ENCODE results near the gene UBE2M. TPM values are rescaled to one million over a fixed set of nuclear protein-coding genes. Genes with fewer than 3 reads are reported as not detected.

UBE2M gene
- polyA plus RNA-seq, 1 experiment = 66.6 TPM

DNA sequence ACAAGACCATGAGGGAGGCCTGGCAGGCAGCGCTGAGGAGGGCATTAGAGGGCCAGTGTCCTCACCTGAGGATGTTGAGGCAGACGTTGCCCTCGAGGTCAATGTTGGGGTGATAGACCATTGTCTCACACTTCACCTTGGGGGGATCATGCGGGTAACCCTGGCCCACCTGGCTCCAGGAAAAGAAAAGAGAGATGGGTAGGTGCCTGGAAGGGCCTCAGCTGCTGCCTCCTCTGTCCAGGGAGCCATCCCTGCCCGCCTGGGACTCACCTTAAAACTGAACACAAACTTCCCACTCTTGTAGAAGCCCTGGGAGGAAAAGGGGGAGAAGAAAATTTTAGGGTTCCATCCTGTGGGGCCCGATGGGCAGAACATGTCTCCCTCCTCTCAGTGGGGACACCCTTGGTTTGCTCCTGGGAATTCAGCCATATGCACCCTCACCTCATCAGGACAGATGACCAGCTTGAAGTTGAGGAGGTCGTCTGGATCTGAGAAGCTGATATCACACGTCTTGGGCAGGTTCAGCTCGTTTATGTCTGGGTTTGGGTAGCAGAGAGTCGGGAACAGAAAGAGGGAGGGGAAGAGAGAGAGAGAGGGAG is 1.7 kb downstream of the UBE2M start:
- Histone ChIP-seq H3K36me3 (ENCODE audit: control insufficient read depth, insufficient read depth, low read length) (peaks cover 18% of the 10 kb centered on the region), H3K27me3 (ENCODE audit: control insufficient read depth, insufficient read depth, low read length) (no peaks in the 10 kb centered on the region), H3K4me3 (ENCODE audit: low read depth, low read length) (peak overlapping the region; percentile 84)
- ChIA-PET POLR2A (no interaction called here), CTCF (interaction anchor here (0.5 to 1.4 kb wide), 3 partner anchors 22 to 38 kb away, joined by 3 to 4 read pairs (median 4); partner anchors contain the start of gene ZBTB45)
- no peak for DNase-seq (ENCODE audit: low read depth)
- TF ChIP-seq, protein P1, sequence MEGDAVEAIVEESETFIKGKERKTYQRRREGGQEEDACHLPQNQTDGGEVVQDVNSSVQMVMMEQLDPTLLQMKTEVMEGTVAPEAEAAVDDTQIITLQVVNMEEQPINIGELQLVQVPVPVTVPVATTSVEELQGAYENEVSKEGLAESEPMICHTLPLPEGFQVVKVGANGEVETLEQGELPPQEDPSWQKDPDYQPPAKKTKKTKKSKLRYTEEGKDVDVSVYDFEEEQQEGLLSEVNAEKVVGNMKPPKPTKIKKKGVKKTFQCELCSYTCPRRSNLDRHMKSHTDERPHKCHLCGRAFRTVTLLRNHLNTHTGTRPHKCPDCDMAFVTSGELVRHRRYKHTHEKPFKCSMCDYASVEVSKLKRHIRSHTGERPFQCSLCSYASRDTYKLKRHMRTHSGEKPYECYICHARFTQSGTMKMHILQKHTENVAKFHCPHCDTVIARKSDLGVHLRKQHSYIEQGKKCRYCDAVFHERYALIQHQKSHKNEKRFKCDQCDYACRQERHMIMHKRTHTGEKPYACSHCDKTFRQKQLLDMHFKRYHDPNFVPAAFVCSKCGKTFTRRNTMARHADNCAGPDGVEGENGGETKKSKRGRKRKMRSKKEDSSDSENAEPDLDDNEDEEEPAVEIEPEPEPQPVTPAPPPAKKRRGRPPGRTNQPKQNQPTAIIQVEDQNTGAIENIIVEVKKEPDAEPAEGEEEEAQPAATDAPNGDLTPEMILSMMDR (IDR thresholded peaks at IDR 0.05; ENCODE audit: insufficient read depth, low read depth, low read length) = no peak

DNA sequence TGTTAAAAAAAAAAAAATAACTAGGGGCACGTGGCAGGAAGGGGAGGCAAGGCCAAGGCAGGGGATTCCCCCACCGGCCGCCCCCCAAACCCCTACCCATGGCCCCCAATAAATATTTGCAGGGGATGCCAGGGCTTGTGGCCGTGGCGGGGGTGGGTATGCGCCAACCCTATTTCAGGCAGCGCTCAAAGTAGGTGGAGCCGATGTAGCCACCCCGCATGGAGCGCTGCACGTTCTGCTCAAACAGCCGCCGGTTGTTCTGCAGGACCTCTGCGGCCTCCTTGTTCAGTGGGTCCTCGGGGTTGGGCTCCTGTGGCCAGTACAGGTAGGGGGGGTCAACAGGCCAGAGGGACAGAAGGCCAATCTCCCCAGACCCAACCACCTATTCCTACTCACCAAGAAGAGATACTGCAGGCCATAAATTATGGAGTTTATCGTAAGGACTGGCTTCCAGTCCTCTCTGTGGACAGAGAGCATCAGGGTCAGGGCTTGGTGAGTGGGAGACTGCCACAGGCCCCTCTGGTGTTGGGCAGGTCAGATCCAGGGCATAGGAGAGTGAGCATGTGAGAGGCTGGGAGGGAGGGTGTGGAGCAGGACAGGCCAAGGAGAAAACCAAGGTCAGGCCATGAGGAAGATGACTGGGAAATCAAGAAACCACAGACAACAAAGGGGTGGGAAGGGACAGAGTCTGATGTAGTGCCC is 2.3 kb downstream of the UBE2M start:
- POLR2A ChIA-PET = no interaction called here
- no peak for DNase-seq (ENCODE audit: low read depth)
- no peaks in the 10 kb centered on the region for H3K27me3 ChIP-seq (ENCODE audit: control insufficient read depth, insufficient read depth, low read length)
- CTCF ChIA-PET = interaction anchor here (7.3 kb wide), 1 partner anchor 37 kb away, joined by 43 read pairs; the partner anchor contains the start of gene ZBTB45
- TF ChIP-seq, protein P1 (IDR thresholded peaks at IDR 0.05; ENCODE audit: insufficient read depth, low read depth, low read length) = no peak
- no peak overlapping the region for H3K4me3 ChIP-seq (ENCODE audit: low read depth, low read length)
- H3K36me3 ChIP-seq (ENCODE audit: control insufficient read depth, insufficient read depth, low read length) = peaks cover 24% of the 10 kb centered on the region

- Histone ChIP-seq H3K36me3 (ENCODE audit: control insufficient read depth, insufficient read depth, low read length) (peaks cover 30% of the 10 kb centered on the region), H3K27me3 (ENCODE audit: control insufficient read depth, insufficient read depth, low read length) (no peaks in the 10 kb centered on the region), H3K4me3 (ENCODE audit: low read depth, low read length) (peak overlapping the region; percentile 71)
- no peak for DNase-seq (ENCODE audit: low read depth)
- ChIA-PET POLR2A (interaction anchor here (0.9 to 2.2 kb wide), 2 partner anchors 10 to 12 kb away, joined by 3 to 10 read pairs; partner anchors contain the start of gene TRIM28), CTCF (interaction anchor here (0.9 to 7.3 kb wide), 3 partner anchors 21 to 37 kb away, joined by 4 to 43 read pairs (median 7); partner anchors contain the start of gene ZBTB45)
- TF ChIP-seq, protein P1 (IDR thresholded peaks at IDR 0.05; ENCODE audit: insufficient read depth, low read depth, low read length) = no peak
Measured at GRCh38 chr19:58555369-58555885, 3.0 kb downstream of the UBE2M start.

GRCh38 chr19:58554494-58555368 is 3.7 kb downstream of the UBE2M start, which contains the start of gene CHMP2A:
Gene CHMP2A, minus strand, starts transcription at chr19:58555105. Its CDS starts 893 bp downstream, at chr19:58554212.
- DNase-seq (ENCODE audit: low read depth) = peak; percentile 72
- H3K27me3 ChIP-seq (ENCODE audit: control insufficient read depth, insufficient read depth, low read length) = no peaks in the 10 kb centered on the region
- TF ChIP-seq, protein P1 (IDR thresholded peaks at IDR 0.05; ENCODE audit: insufficient read depth, low read depth, low read length) = no peak
- ChIA-PET CTCF (interaction anchor here (0.9 to 7.3 kb wide), 3 partner anchors 22 to 36 kb away, joined by 4 to 43 read pairs (median 7); partner anchors contain the start of gene ZBTB45), POLR2A (interaction anchor here (0.6 to 2.2 kb wide), 3 partner anchors 9 to 12 kb away, joined by 3 to 10 read pairs (median 7); partner anchors contain the start of gene TRIM28)
- H3K4me3 ChIP-seq (ENCODE audit: low read depth, low read length) = peak within 1 kb of the TSS; percentile 71
- peaks cover 37% of the 10 kb centered on the region for H3K36me3 ChIP-seq (ENCODE audit: control insufficient read depth, insufficient read depth, low read length)

Data from BJ (cell line).